ENCODE measurements around the gene ACER3.

ACER3 gene

DNA sequence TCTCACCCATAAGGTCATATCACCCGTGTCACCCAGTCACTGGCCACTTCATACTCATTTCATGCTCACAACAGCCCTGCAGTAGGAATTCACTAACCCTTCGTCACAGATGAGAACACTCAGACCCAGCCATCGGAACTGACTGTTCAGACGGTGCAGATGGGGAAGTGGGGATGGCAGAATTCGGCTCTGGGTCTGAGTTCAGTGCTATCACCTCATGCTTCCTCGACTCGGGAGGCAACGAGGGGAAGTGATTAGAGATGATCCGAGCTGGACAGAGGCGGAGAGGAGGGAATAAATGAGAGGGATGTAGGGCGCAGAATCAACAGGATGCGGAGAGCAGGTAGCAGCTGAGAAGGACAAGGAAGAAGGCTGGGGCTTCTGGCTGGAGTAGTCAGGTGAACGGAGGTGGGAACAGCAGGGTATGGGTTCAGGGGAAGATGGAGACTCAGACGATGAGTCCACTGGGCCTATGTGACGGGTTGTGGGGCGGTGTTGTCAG is 178.2 kb downstream of the ACER3 start:
- no peak for DNase-seq (ENCODE audit: low spot score)

- DNase-seq (ENCODE audit: low spot score), result no peak
Observed at GRCh38 chr11:77039491-77040400, 179.0 kb downstream of the ACER3 start.

DNA sequence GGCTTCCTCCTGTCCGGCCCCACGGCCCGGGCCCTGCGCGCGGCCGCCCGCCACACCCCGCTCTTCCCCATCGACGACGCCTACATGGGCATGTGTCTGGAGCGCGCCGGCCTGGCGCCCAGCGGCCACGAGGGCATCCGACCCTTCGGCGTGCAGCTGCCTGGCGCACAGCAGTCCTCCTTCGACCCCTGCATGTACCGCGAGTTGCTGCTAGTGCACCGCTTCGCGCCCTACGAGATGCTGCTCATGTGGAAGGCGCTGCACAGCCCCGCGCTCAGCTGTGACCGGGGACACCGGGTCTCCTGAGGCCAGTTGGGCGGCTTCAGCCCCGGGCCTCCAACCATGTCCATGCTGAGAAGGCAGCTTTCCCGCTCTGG is 179.7 kb downstream of the ACER3 start:
- no peak for DNase-seq (ENCODE audit: low spot score)

DNA sequence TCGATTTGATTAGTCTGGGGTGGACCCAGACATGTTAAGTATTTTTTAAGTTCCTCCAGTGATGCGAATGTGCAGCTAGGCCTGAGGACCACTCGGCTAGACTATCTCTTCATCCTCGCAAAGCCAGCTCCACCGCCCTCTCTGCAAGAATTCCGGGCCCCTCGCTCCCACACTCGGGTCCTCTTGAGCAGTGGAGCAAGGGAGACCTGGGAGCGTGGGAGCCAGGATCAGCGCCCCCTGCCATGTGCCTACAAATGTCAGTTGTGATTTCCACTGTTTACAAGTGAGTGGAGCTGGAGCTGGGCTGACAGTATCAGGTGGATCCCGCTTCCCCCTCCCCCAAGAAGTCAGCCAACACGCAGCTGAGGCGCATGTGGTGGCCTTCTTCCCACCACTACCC is 180.2 kb downstream of the ACER3 start:
- no peak for DNase-seq (ENCODE audit: low spot score)

GRCh38 chr11:77042111-77042726 is 181.5 kb downstream of the ACER3 start:
- DNase-seq (ENCODE audit: low spot score), result no peak

- DNase-seq (ENCODE audit: low spot score), result no peak
Observed at GRCh38 chr11:77044356-77044755, 183.6 kb downstream of the ACER3 start.

- DNase-seq (ENCODE audit: low spot score), result no peak
Observed at GRCh38 chr11:77044886-77045285, 184.2 kb downstream of the ACER3 start.

- DNase-seq (ENCODE audit: low spot score), result peak; percentile 34
Observed at GRCh38 chr11:77046060-77046501, 185.4 kb downstream of the ACER3 start.

GRCh38 chr11:77047007-77047927 is 186.5 kb downstream of the ACER3 start:
- DNase-seq (ENCODE audit: low spot score), result peak; percentile 98

- peak; percentile 15 for DNase-seq (ENCODE audit: low spot score)
Observed at GRCh38 chr11:77047928-77048446, 187.3 kb downstream of the ACER3 start.

DNA sequence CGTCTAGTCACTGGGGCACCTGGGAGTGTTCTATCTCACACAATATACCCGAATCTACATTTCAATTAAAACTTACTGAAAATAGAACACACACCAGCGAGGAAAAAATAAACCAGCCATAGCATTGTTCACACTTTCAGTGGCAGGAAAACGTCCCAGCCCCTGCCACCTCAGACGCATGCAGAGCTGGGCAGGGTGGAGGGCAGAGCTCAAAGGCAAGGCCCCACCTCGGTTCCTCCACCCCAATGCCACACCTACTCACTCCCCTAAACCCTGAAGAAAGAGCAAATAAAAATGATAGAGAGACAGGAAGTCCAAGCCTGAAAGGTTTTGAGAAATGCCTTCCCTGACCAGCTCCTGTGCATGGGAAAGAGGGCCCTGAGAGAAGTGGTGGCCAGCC is 188.3 kb downstream of the ACER3 start:
- no peak for DNase-seq (ENCODE audit: low spot score)

DNA sequence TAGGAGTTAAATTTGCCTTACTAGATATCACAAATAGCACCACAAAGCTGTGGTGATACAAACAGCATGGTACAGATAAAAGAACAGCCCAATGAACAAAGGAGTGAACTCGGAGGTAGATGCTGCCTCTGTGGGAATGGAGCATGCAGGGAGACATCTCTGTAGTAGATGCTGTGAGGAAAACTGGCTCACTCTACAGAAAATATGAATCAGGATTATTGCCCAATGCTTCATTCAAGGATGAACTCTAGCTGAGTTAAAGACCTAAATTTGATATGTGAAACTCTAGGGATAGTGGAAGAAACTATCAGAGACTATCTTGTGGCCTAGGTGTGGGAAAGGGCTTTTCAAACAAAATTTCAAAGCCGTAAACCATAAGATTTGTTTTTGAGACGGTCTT is 190.8 kb downstream of the ACER3 start:
- DNase-seq (ENCODE audit: low spot score), result no peak

GRCh38 chr11:77052518-77052917 is 191.8 kb downstream of the ACER3 start:
- no peak for DNase-seq (ENCODE audit: low spot score)

DNA sequence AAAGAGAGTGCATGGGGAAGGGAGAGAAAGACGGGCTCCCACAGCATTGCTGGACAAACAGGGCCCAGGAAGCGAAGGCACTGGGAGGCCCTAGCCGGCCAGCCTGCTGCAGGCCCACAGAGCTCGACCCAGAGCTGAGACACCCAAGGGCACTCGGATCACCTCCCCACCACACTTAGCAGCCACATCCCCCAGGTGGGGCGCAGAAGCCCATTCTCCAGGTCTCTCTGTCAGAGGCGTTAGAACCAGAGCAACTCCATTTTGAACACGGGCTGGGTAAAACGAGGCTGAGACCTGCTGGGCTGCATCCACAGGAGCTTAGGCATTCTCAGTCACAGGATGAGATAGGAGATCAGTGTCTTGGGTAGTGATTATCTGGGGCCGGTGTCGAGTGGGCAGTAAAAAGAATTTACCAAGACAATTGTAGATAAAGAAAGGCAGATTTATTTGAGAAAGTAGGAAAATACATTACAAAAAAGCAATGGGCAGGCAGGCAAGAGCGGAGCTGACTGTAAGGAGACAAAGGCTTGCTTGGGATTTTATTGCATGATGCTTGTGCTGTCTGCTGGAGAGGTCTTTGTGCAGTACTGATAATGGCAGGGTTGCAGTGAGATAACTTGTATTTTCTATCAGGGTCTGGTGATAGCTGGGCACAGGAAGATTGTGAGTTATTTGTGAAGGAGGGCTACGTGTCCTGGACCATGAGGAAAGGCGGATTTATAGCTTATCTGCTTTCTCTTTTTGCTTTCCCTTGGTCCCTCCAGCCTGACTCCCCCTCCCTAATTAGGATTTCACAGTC is 192.7 kb downstream of the ACER3 start:
- DNase-seq (ENCODE audit: low spot score), result no peak

DNA sequence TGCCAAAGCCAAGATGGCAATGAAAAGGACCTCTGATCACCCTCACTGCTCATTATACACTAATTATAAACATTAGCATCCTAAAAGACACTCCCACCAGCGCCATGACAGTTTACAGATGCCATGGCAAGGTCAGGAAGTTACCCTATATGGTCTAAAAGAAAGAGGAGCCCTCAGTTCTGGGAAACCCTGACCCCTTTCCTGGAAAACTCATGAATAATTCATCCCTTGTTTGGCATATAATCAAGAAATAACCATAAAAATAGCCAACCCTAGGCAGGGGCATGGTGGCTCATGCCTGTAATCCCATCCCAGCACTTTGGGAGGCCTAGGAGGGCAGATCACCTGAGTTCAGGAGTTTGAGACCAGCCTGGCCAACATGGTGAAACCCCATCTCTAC is 193.4 kb downstream of the ACER3 start:
- no peak for DNase-seq (ENCODE audit: low spot score)

- no peak for DNase-seq (ENCODE audit: low spot score)
Observed at GRCh38 chr11:77055101-77055561, 194.4 kb downstream of the ACER3 start.

- no peak for DNase-seq (ENCODE audit: low spot score)
Observed at GRCh38 chr11:77055913-77056312, 195.2 kb downstream of the ACER3 start.

GRCh38 chr11:77056814-77057402 is 196.2 kb downstream of the ACER3 start:
- DNase-seq (ENCODE audit: low spot score), result no peak

- DNase-seq (ENCODE audit: low spot score), result no peak
Observed at GRCh38 chr11:77057938-77058474, 197.3 kb downstream of the ACER3 start.

GRCh38 chr11:77058900-77059299 is 198.2 kb downstream of the ACER3 start:
- DNase-seq (ENCODE audit: low spot score), result no peak
